Gastrocnemius medialis (tissue), 4 donors: ENCODE results near the gene PRICKLE1. TPM values are rescaled to one million over a fixed set of nuclear protein-coding genes. Genes with fewer than 3 reads are reported as not detected.

ENCODE experiments used
- ATAC-seq, 2 donors: fragments of 150-250 bp; one replicate each; pipeline ENCODE4 v1.9.1; 2016
- DNase-seq, 2 donors: peaks; one replicate each; pipeline ENCODE4 v3.0.0-alpha.2; 2019
- H3K27ac ChIP-seq, 4 donors: fragments of 200-600 bp; sonication (generic); 1 replicate in 1 of 4; 2 replicates in 3 of 4; pipeline ENCODE4 v1.5.1; 2016 to 2018; ENCODE audit warnings: mild to moderate bottlenecking in 2 of 4, moderate library complexity in 1 of 4
- H3K27me3 ChIP-seq, 3 donors: fragments of 200-600 bp; sonication (generic) in 2 of 3; 1 replicate in 1 of 3; 2 replicates in 2 of 3; pipeline versions ENCODE4 v1.5.1 to v1.6.0; 2016 to 2019; ENCODE audit warnings: mild to moderate bottlenecking in 1 of 3, moderate library complexity in 1 of 3
- H3K36me3 ChIP-seq, 2 donors: fragments of 200-600 bp; sonication (generic) in 1 of 2; one replicate each; pipeline ENCODE4 v1.5.1; 2017 to 2018
- H3K4me1 ChIP-seq, 2 donors: fragments of 200-600 bp; sonication (generic) in 1 of 2; one replicate each; pipeline ENCODE4 v1.5.1; 2016 to 2017; ENCODE audit warnings: mild to moderate bottlenecking in 2 of 2
- H3K4me3 ChIP-seq, 4 donors: fragments of 200-600 bp; sonication (generic) in 3 of 4; 1 replicate in 1 of 4; 2 replicates in 3 of 4; pipeline ENCODE4 v1.5.1; 2016 to 2019; ENCODE audit warnings: mild to moderate bottlenecking in 2 of 4
- H3K9me3 ChIP-seq, 3 donors: fragments of 200-600 bp; sonication (generic) in 2 of 3; 1 replicate in 1 of 3; 2 replicates in 2 of 3; pipeline ENCODE4 v1.5.1; 2016 to 2019
- CTCF ChIP-seq, 5 experiments: fragments of 450-650 bp in 3 of 5; fragments of 200-600 bp in 2 of 5; sonication (generic) in 2 of 5; IDR thresholded peaks in 4 of 5; conservative IDR thresholded peaks in 1 of 5; 1 replicate in 4 of 5; 2 replicates in 1 of 5; pipeline ENCODE4 v1.5.1; 2016 to 2019; ENCODE audit warnings: antibody characterized with exemption in 5 of 5, mild to moderate bottlenecking in 3 of 5, moderate library complexity in 3 of 5
- POLR2A ChIP-seq, 2 donors: fragments of 450-650 bp; IDR thresholded peaks; one replicate each; pipeline ENCODE4 v1.6.1; 2017; ENCODE audit warnings: antibody characterized with exemption in 2 of 2, mild to moderate bottlenecking in 2 of 2, moderate library complexity in 2 of 2
- in situ Hi-C, 4 donors: fragments of 200-750 bp; cut with MboI; loops; one replicate each; pipeline versions ENCODE4 v1.15.0 to v1.8.0; 2017; ENCODE audit warnings: low sequenced_read_pairs in 4 of 4
- intact Hi-C: fragments of 100-400 bp; cut with DNase I; formaldehyde crosslinking; loops from one replicate; pipeline ENCODE4 v1.15.1; 2023; ENCODE audit warnings: low total_unique reads
- total RNA-seq, 4 donors: library from RNA; depleted of rRNA; stranded (reverse); fragments of >200 nt; gene quantifications; one replicate each; pipeline versions ENCODE4 v1.1.0 to v1.2.3, GENCODE V29; 2016

The PRICKLE1 gene
- total RNA-seq, 4 donors from 2014 or later: 0.87 to 9.2 (median 3.6) TPM

GRCh38 chr12:42564996-42565395 is 24.6 kb downstream of the PRICKLE1 start:
- Histone ChIP-seq H3K27me3 (no peaks in the 10 kb centered on the region), H3K36me3 (no peaks in the 10 kb centered on the region), H3K4me3 (no peak overlapping the region), H3K9me3 (no peaks in the 10 kb centered on the region), H3K4me1 (peaks cover 8 to 14% of the 10 kb centered on the region in 2 donors), H3K27ac (no peak overlapping the region)
- in situ Hi-C loops (loop anchor here in 2 of 4 donors (10.0 kb wide), 1 partner anchor 80 kb away; no protein-coding TSS in a partner anchor), intact Hi-C loops (no loop called here)
- DNase-seq: no peak
- no peak for ATAC-seq
- TF ChIP-seq POLR2A (IDR thresholded peaks at IDR 0.05) (no peak), CTCF (IDR thresholded peaks at IDR 0.05 in 4 of 5, conservative IDR thresholded peaks at IDR 0.05 in 1 of 5) (no peak)

- Histone ChIP-seq H3K4me1 (peaks cover 8 to 14% of the 10 kb centered on the region in 2 donors), H3K36me3 (no peaks in the 10 kb centered on the region), H3K9me3 (no peaks in the 10 kb centered on the region), H3K27ac (no peak overlapping the region), H3K4me3 (no peak overlapping the region), H3K27me3 (no peaks in the 10 kb centered on the region)
- in situ Hi-C loops: loop anchor here in 2 of 4 donors (10.0 kb wide), 1 partner anchor 80 kb away; no protein-coding TSS in a partner anchor
- ATAC-seq: no peak
- TF ChIP-seq POLR2A (IDR thresholded peaks at IDR 0.05) (no peak), CTCF (IDR thresholded peaks at IDR 0.05 in 4 of 5, conservative IDR thresholded peaks at IDR 0.05 in 1 of 5) (no peak)
- intact Hi-C loops: no loop called here
- DNase-seq: no peak
Observed at GRCh38 chr12:42564556-42564955, 25.0 kb downstream of the PRICKLE1 start.

- no peak for DNase-seq
- Histone ChIP-seq H3K36me3 (no peaks in the 10 kb centered on the region), H3K27me3 (no peaks in the 10 kb centered on the region), H3K4me3 (no peak overlapping the region), H3K4me1 (peaks cover 13 to 32% of the 10 kb centered on the region in 2 donors), H3K9me3 (no peaks in the 10 kb centered on the region), H3K27ac (peak overlapping the region in 2 of 4 donors; percentile 7 to 9)
- TF ChIP-seq CTCF (IDR thresholded peaks at IDR 0.05 in 4 of 5, conservative IDR thresholded peaks at IDR 0.05 in 1 of 5): no peak
- no peak for TF ChIP-seq POLR2A (IDR thresholded peaks at IDR 0.05)
- intact Hi-C loops: no loop called here
- in situ Hi-C loops: loop anchor here in 2 of 4 donors (10.0 kb wide), 1 partner anchor 76 kb away; no protein-coding TSS in a partner anchor
- ATAC-seq: peak in 1 of 2 donors; percentile 71
Observed at GRCh38 chr12:42560977-42561376, 28.6 kb downstream of the PRICKLE1 start.

GRCh38 chr12:42557586-42558172 is 31.9 kb downstream of the PRICKLE1 start:
- Histone ChIP-seq H3K4me3 (no peak overlapping the region), H3K9me3 (no peaks in the 10 kb centered on the region), H3K27ac (no peak overlapping the region), H3K4me1 (peaks cover 13 to 32% of the 10 kb centered on the region in 2 donors), H3K27me3 (no peaks in the 10 kb centered on the region), H3K36me3 (no peaks in the 10 kb centered on the region)
- intact Hi-C loops: no loop called here
- TF ChIP-seq CTCF (IDR thresholded peaks at IDR 0.05 in 4 of 5, conservative IDR thresholded peaks at IDR 0.05 in 1 of 5) (no peak), POLR2A (IDR thresholded peaks at IDR 0.05) (no peak)
- no peak for ATAC-seq
- in situ Hi-C loops: no loop called here
- no peak for DNase-seq
